K562 (cell line): ENCODE results near the gene SCPEP1. TPM values are rescaled to one million over a fixed set of nuclear protein-coding genes. Genes with fewer than 3 reads are reported as not detected.

Experiments
- ATAC-seq: fragments of 200-7000 bp; cut with Tn5 transposase; 3 replicates; pipeline ENCODE4 v1.9.1; 2020; ENCODE audit warnings: moderate library complexity
- BruUV-seq: library from RNA; stranded (reverse); fragments of 400-500 nt; replicated peaks from 2 replicates; lab custom pipeline; 2021; lab: Mats Ljungman, UMichigan
- CTCF ChIA-PET: fragments of 300-600 bp; formaldehyde crosslinking; extraction: SDS; loops from one replicate; lab custom pipeline; 2021; ENCODE audit warnings: low intra/inter-chr PET ratio; lab: Yijun Ruan, JAX
- POLR2A ChIA-PET: fragments of 300-600, 350-650 bp; sonication (Branson Sonifier 250); formaldehyde crosslinking; extraction: SDS; loops from one replicate; lab custom pipeline; 2021; ENCODE audit warnings: antibody characterized with exemption, inconsistent platforms; lab: Yijun Ruan, JAX
- DNase-seq, 4 experiments: peaks; one replicate each; pipeline versions ENCODE4 v3.0.0 to v3.0.0-alpha.2; 2011 to 2018; ENCODE audit warnings: low spot score in 3 of 4, mixed read lengths in 3 of 4; ENCODE audit errors: extremely low read depth in 1 of 4
- FAIRE-seq: peaks from 2 replicates; lab custom pipeline; 2011; peaks lifted over from hg19 to GRCh38; lab: Jason Lieb, UNC
- H2AFZ ChIP-seq: 2 replicates; pipeline ENCODE4 v1.6.0; 2011; ENCODE audit warnings: low read depth, low read length, control low read depth, inconsistent platforms
- H3K27ac ChIP-seq: fragments of 200-600 bp; 3 replicates; pipeline ENCODE4 v1.8.0; 2011; ENCODE audit warnings: low read depth, mild to moderate bottlenecking, control low read depth, inconsistent platforms, low read length, moderate library complexity, mixed read lengths; ENCODE audit errors: extremely low read depth
- H3K27me3 ChIP-seq, 2 experiments: fragments of 300-600 bp in 1 of 2; 2 replicates in 1 of 2; 3 replicates in 1 of 2; pipeline versions ENCODE4 v1.6.0 to v1.8.0; 2011; ENCODE audit warnings: inconsistent platforms in 2 of 2, low read length in 2 of 2, mild to moderate bottlenecking in 1 of 2, mixed read lengths in 1 of 2, moderate library complexity in 1 of 2; ENCODE audit not compliant: control insufficient read depth in 2 of 2, insufficient read depth in 2 of 2
- H3K36me3 ChIP-seq: fragments of 300-600 bp; 3 replicates; pipeline ENCODE4 v1.8.0; 2011; ENCODE audit warnings: mild to moderate bottlenecking, low read length, inconsistent platforms; ENCODE audit not compliant: control insufficient read depth, insufficient read depth
- H3K4me1 ChIP-seq, 2 experiments: fragments of 200-600 bp in 1 of 2; replicated peaks in 1 of 2; 2 replicates in 1 of 2; 3 replicates in 1 of 2; pipeline versions ENCODE4 v1.5.1 to v1.8.0; 2011; ENCODE audit warnings: inconsistent platforms in 2 of 2, low read length in 2 of 2, mild to moderate bottlenecking in 1 of 2, mixed read lengths in 1 of 2, moderate library complexity in 1 of 2; ENCODE audit not compliant: control insufficient read depth in 2 of 2, insufficient read depth in 2 of 2
- H3K4me2 ChIP-seq: 2 replicates; pipeline ENCODE4 v1.6.1; 2011; ENCODE audit warnings: low read length, control low read depth, inconsistent platforms, mixed read lengths; ENCODE audit not compliant: insufficient read depth
- H3K4me3 ChIP-seq: fragments of 200-600 bp; sonication (generic), shearing (Covaris generic); 2 replicates; pipeline ENCODE4 v1.5.1; 2016; ENCODE audit warnings: control low read depth, inconsistent platforms
- H3K79me2 ChIP-seq: fragments of 200-600 bp; 3 replicates; pipeline ENCODE4 v1.8.0; 2011; ENCODE audit warnings: low read length, inconsistent platforms; ENCODE audit not compliant: control insufficient read depth, insufficient read depth
- H3K9ac ChIP-seq, 2 experiments: 2 replicates each; pipeline versions ENCODE4 v1.6.0 to v1.6.1; 2011; ENCODE audit warnings: low read depth in 2 of 2, low read length in 2 of 2, control low read depth in 1 of 2, inconsistent platforms in 1 of 2, mild to moderate bottlenecking in 1 of 2, mixed read lengths in 1 of 2; ENCODE audit not compliant: insufficient read depth in 1 of 2
- H3K9me1 ChIP-seq: one replicate; pipeline ENCODE4 v1.6.0; 2011; ENCODE audit warnings: inconsistent platforms, mild to moderate bottlenecking, low read length, moderate library complexity; ENCODE audit not compliant: control insufficient read depth, insufficient read depth
- H3K9me3 ChIP-seq: replicated peaks from 2 replicates; pipeline ENCODE4 v1.5.1; 2011; ENCODE audit warnings: low read depth, low read length, inconsistent platforms; ENCODE audit not compliant: control insufficient read depth, insufficient read depth
- H4K20me1 ChIP-seq: replicated peaks from 2 replicates; pipeline ENCODE4 v1.6.1; 2011; ENCODE audit warnings: low read length, inconsistent platforms, mixed read lengths; ENCODE audit not compliant: control insufficient read depth, insufficient read depth
- ARNT ChIP-seq, 2 experiments: fragments of 450-650 bp; IDR thresholded peaks; 2 replicates each; pipeline ENCODE4 v1.6.1; 2016; ENCODE audit warnings: mild to moderate bottlenecking in 1 of 2
- BACH1 ChIP-seq: fragments of 200-800 bp; sonication (Bioruptor generic); IDR thresholded peaks from 2 replicates; pipeline ENCODE4 v1.6.1; 2016; ENCODE audit warnings: missing genetic modification characterization, missing compliant biosample characterization
- CHCHD3 ChIP-seq: fragments of 250-450 bp; sonication (Bioruptor Pico); IDR thresholded peaks from 2 replicates; pipeline ENCODE4 v2.1.2; 2022; ENCODE audit warnings: mild to moderate bottlenecking
- MCM5 ChIP-seq: fragments of 450-650 bp; IDR thresholded peaks from 2 replicates; pipeline ENCODE4 v1.6.1; 2016; ENCODE audit warnings: low read depth
- RBM25 ChIP-seq: fragments of 200-400 bp; formaldehyde crosslinking; IDR thresholded peaks from 2 replicates; pipeline ENCODE4 v1.6.1; 2018; ENCODE audit warnings: low read length, low read depth, moderate library complexity; ENCODE audit not compliant: severe bottlenecking
- SIRT6 ChIP-seq: IDR thresholded peaks from one replicate; pipeline ENCODE4 v1.6.1; 2012; ENCODE audit warnings: low read depth, mild to moderate bottlenecking, control low read depth, inconsistent platforms, low read length, moderate library complexity
- THRA ChIP-seq: fragments of 450-650 bp; IDR thresholded peaks from 2 replicates; pipeline ENCODE4 v1.6.1; 2017; ENCODE audit warnings: mild to moderate bottlenecking, moderate library complexity
- THRAP3 ChIP-seq: fragments of 450-650 bp; IDR thresholded peaks from 2 replicates; pipeline ENCODE4 v1.6.1; 2016; ENCODE audit warnings: mild to moderate bottlenecking, inconsistent platforms, borderline replicate concordance
- TRIM24 ChIP-seq, 2 experiments: fragments of 450-650 bp; IDR thresholded peaks; 2 replicates each; pipeline ENCODE4 v1.6.1; 2016
- TRIM25 ChIP-seq: fragments of 450-650 bp; IDR thresholded peaks from 2 replicates; pipeline ENCODE4 v1.7.0; 2016; ENCODE audit warnings: borderline replicate concordance
- TSC22D4 ChIP-seq: fragments of 450-650 bp; IDR thresholded peaks from 2 replicates; pipeline ENCODE4 v1.6.1; 2016; ENCODE audit warnings: missing genetic modification characterization, missing biosample characterization, control low read depth
- ZBTB33 ChIP-seq: sonication (generic); formaldehyde crosslinking; IDR thresholded peaks from 2 replicates; pipeline ENCODE4 v1.8.1; 2023; ENCODE audit warnings: mild to moderate bottlenecking, missing genetic modification reagents
- ZNF354B ChIP-seq: fragments of 250-450 bp; sonication (Bioruptor Pico); IDR thresholded peaks from 2 replicates; pipeline ENCODE4 v1.4.0; 2020
- ZNF639 ChIP-seq, 2 experiments: fragments of 200-800 bp in 1 of 2; sonication (Bioruptor generic) in 1 of 2; sonication (generic) in 1 of 2; formaldehyde crosslinking in 1 of 2; IDR thresholded peaks in 1 of 2; conservative IDR thresholded peaks in 1 of 2; 2 replicates each; pipeline versions ENCODE4 v1.5.0 to v1.6.1; 2016 to 2020; ENCODE audit warnings: missing compliant biosample characterization in 1 of 2, missing genetic modification characterization in 1 of 2, missing genetic modification reagents in 1 of 2
- WGBS: fragments of 100-300 bp; shearing (Covaris generic); methylation state at CpG from one replicate; pipeline ENCODE4 v1.1.6; 2016; ENCODE audit warnings: low coverage, mixed read lengths; ENCODE audit not compliant: insufficient coverage; ENCODE audit errors: missing lambda C conversion rate; 5-methylcytosine and 5-hydroxymethylcytosine counted together
- in situ Hi-C: fragments of 300-500 bp; cut with MboI; formaldehyde crosslinking; loops from 4 replicates; pipeline ENCODE4 v1.15.0; 2018; ENCODE audit warnings: inconsistent platforms, mixed read lengths
- intact Hi-C: fragments of 100-400 bp; cut with micrococcal nuclease; formaldehyde crosslinking; loops from 2 replicates; pipeline ENCODE4 v1.14.2; 2022
- polyA plus RNA-seq, 8 experiments: library from polyadenylated mRNA; depleted of rRNA in 4 of 8; stranded (reverse) in 5 of 8; unstranded in 3 of 8; fragments of >200 nt; fragmentation: Nextera tagmentation in 2 of 8; fragmentation: Illumina TruSeq in 1 of 8; extraction: Ambion mirVana in 2 of 8; extraction: Trizol in 1 of 8; gene quantifications; 2 replicates each; pipeline versions ENCODE4 v1.2.1 to v1.2.3, GENCODE V29; 2011 to 2014; ENCODE audit warnings: inconsistent platforms in 1 of 8, missing spikeins in 1 of 8
- total RNA-seq, 7 experiments: library from RNA; depleted of rRNA in 6 of 7; stranded (reverse); fragments of >200 nt in 6 of 7; fragmentation: Illumina TruSeq in 2 of 7; extraction: Trizol in 2 of 7; gene quantifications; 2 replicates each; pipeline versions ENCODE4 v1.2.1 to v1.2.3, GENCODE V29; 2011 to 2021; ENCODE audit warnings: low replicate concordance in 1 of 7

Gene SCPEP1
- total and polyA plus RNA-seq, 9 of the 15 experiments (the other 6 are each of a cell fraction or from before 2014, with no cell fraction given): 5.1 to 14.8 (median 7.2) TPM

GRCh38 chr17:57006040-57006439 lies 28.1 kb downstream of the SCPEP1 start (continued):
- TF ChIP-seq ZBTB33: peak; percentile 79
- TF ChIP-seq BACH1 (tag): peak; percentile 56; the same call in 1 of the 2 replicates

GRCh38 chr17:57008958-57009357 lies 31.0 kb downstream of the SCPEP1 start:
- no peaks in the 10 kb centered on the region for H3K36me3 ChIP-seq
- peaks cover 0 to 18% of the 10 kb centered on the region in 2 experiments; a peak in 3 of 5 replicates for H3K4me1 ChIP-seq
- H3K4me2 ChIP-seq: no peak overlapping the region
- POLR2A ChIA-PET: interaction anchor here (0.6 to 1.1 kb wide), 3 partner anchors 13 to 39 kb away, joined by 3 read pairs; no protein-coding TSS in a partner anchor
- no peaks in the 10 kb centered on the region for H3K9me3 ChIP-seq
- no peak overlapping the region for H3K27ac ChIP-seq
- in situ Hi-C loops (no loop called here), intact Hi-C loops (loop anchor here (5.0 kb wide), 2 partner anchors 78 to 103 kb away; partner anchors contain the start of gene AKAP1)
- ATAC-seq (no peak), DNase-seq (no peak), FAIRE-seq (no peak)
- H3K9me1 ChIP-seq: no peaks in the 10 kb centered on the region
- no peak overlapping the region for H3K9ac ChIP-seq
- no peaks in the 10 kb centered on the region for H4K20me1 ChIP-seq
- WGBS: 0% methylated on average over 2 of the region's 2 CpGs
- no TSS peak for BruUV-seq
- CTCF ChIA-PET: no interaction called here
- no peak overlapping the region for H3K4me3 ChIP-seq
- H3K79me2 ChIP-seq: no peaks in the 10 kb centered on the region
- H2AFZ ChIP-seq: no peak overlapping the region
- peaks cover 2 to 4% of the 10 kb centered on the region in 2 experiments; a peak in 2 of 5 replicates for H3K27me3 ChIP-seq
- no peak for TF ChIP-seq RBM25
- no peak for TF ChIP-seq TSC22D4
- no peak for TF ChIP-seq CHCHD3 (CRISPR knock-in tag)
- TF ChIP-seq TRIM24 (IDR thresholded peaks at IDR 0.05): no peak
- no peak for TF ChIP-seq MCM5
- no peak for TF ChIP-seq TRIM25
- no peak for TF ChIP-seq SIRT6
- TF ChIP-seq THRAP3: no peak
- TF ChIP-seq ARNT (IDR thresholded peaks at IDR 0.05): no peak
- no peak for TF ChIP-seq THRA
- no peak for TF ChIP-seq ZNF639 (CRISPR knock-in tag; conservative IDR thresholded peaks at IDR 0.05 in 1 of 2, IDR thresholded peaks at IDR 0.05 in 1 of 2)
- TF ChIP-seq ZNF354B: no peak
